HG03135 (cell line): ENCODE data around the gene ZBTB7C.

ENCODE experiments used
- ATAC-seq: cut with Tn5 transposase; IDR thresholded peaks from one replicate; pipeline ENCODE4 v1.9.1; 2021; ENCODE audit warnings: mild to moderate bottlenecking, moderate library complexity; ENCODE audit not compliant: unreplicated experiment

Gene ZBTB7C

DNA sequence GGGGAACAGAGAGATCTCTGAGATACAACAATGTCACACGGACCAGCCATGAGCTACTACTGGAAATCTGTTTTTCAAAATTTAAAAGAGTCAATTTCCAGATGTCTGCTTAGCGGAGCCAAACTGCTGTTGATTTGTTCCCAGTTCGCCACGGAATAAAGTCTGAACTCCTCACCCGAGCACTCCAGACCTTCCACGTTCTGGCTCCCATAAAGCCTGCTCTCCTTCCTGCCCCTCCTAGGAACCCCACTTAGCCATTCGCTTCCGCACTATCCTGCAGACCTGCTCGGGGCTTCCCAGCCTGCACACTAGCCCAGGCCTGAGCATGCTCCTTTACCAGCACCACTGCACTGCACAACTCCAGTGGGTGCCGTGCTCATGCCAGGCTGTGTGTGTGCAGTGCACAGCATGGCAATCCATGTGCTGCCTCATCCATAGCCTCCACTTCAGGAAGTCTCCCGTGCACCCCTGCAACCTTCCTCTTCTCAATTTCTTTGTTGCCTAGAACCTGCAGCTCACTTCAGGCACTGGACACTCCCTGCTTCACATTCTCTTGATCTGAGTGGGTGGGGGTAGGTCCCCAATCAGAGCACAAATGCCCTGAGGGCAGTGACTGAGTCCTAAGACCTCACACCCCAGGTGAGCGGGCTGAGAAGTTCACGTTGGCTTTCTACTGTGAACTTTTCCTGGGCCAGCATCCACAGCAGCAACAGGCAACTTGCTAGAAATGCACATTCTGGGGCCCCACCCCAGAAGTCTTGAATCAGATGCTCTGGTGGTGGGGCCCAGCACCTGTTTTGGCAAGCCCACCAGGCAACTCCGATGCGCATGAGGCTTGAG, 53.7 kb downstream of the ZBTB7C start:
- ATAC-seq: no peak

DNA sequence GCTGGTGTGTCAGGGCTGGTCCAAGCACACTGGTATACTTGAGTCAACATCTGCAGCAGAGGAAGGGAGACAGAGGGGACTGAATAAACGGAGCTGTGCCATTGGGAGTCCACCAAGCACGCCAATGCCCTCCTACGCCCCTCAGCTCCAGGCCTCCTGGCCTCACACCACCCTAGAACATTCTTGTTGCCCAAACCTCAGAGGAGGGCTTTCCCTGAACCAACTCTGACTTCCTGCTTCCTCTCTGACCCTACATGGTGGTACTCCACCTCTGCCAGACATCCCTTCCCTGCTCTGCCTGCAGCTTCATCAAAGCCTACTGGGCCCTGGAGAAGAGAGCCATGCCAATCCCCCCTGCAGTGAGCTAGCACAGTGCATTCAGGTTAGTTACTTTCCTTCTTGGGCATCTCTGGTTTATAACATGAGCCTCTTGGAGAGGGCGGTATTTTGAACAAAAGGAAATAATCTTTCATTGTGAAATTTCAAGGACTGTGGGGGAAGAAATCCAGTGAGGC, 54.4 kb downstream of the ZBTB7C start:
- ATAC-seq: no peak

DNA sequence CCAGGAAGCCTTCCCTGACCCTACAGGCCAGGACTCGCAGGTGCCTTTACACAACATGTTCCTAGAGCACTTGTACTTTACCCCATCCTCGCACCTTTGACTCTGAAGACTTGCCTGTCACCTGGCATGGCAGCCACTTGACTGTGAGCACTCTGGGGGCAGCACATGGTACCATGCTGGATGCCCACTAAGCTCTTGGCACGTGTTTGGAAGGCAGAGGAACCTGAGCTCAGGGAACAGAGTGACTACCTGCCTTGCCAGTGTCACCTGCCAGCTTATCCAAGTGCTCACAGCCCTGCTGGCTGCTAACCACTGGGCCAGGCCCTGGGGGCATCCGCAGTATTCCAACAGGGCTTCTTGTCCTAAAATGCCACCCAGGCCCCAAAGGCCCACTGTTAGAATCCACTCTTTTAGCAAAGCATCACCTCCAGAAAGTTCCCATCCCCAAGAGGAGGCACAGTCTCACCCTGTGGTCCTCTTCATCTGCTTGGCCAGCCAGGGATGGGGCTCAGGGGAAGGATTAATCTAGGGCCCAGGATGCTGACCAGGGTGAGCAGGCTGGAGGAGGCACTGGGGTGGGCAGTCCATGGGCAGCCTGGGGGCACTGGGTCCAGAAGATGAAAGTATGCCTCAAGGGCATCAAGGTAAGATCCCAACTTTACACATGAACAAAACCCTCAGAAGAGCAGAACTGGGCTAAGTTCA, 57.0 kb downstream of the ZBTB7C start:
- no peak for ATAC-seq

GRCh38 chr18:48351216-48352050, 57.8 kb downstream of the ZBTB7C start:
- ATAC-seq: no peak

DNA sequence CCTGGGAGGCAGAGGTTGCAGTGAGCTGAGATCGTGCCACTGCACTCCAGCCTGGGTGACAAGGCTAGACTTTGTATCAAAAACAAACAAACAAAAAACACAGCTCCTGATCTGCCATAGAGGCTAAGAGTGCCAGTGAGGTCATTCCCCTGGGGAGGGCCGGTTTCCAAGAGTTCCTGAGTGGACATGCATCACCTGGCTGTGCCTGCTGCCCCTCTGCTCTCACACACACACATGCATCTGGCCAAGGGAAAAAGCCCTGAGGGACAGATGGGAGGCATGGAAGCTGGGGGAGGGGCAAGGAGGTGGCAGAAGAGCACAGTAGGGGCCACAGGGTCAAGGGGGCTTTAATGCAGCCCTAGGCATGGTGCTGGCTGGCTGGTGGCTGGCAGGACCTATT, 60.4 kb downstream of the ZBTB7C start:
- no peak for ATAC-seq

DNA sequence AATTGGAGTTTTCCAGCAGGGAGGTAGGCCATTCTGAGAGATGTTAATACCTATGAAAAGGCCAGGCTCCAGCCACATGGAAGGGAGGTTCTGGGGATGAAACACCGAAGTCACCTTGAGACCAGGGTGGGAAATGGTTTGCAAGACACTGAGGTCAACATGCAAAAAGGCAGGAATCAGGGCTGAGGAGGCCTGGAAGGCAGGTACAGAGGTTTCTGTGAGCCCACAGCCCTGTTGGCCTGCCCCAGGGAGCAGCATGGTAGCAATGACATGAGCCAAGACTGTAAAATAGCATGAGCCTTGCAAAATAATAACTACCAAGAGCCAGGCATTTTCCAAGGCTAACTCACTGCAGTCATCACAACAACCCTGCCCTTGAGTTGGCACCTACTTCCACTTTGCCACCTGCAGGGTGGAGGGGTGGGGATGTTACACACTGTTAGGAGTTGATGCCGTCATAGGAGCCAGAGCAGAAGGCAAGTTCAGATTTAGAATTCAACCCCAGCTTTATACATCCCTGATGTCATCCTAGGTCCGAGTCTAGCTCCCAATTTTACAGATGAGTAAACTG, 61.3 kb downstream of the ZBTB7C start:
- no peak for ATAC-seq

GRCh38 chr18:48345596-48345995, 63.6 kb downstream of the ZBTB7C start:
- ATAC-seq: no peak

- no peak for ATAC-seq
These were observed 66.6 kb downstream of the ZBTB7C start for GRCh38 chr18:48342581-48342980.

DNA sequence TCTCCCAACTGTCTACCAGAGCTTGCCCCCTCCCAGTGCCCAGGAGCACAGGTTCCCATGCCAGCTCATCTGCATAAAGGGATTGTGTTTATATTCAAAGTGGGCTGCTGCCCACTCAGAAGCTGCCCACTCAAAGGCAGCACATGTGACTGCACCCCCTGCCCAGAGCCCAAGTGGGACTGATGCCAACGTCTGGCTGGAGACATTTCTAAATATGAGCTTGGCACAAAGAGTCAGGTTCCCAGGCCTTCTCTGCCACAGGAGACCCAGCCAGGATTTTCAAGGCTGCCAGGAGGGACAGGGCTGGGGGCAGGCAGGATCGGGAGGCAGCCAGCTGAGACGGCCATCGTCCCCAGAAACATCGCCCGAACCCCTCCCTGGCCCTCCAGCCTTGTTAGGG, 67.1 kb downstream of the ZBTB7C start:
- ATAC-seq: no peak

GRCh38 chr18:48340560-48340959, 68.6 kb downstream of the ZBTB7C start:
- no peak for ATAC-seq

GRCh38 chr18:48339692-48340091, 69.5 kb downstream of the ZBTB7C start:
- no peak for ATAC-seq

DNA sequence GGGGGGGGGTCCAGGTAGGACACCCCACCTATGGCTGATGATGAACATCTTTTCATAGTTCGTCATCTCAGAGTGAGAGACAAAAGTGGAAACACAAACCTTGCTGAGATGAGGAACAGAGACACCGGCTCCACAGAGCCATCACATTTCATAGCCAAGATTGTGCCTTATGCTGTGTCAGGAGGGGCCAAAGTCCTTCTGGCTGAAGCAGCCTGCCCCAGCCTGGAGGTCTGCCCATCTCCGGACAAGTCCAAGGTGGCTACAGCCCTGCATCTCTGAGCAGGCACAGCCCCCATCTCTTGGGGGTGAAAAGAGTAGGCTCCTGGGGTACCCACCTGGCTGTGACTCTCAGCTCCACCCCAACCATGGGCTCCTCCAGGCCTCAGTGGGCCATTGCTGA, 70.3 kb downstream of the ZBTB7C start:
- ATAC-seq: no peak

GRCh38 chr18:48337053-48337452, 72.1 kb downstream of the ZBTB7C start:
- no peak for ATAC-seq

DNA sequence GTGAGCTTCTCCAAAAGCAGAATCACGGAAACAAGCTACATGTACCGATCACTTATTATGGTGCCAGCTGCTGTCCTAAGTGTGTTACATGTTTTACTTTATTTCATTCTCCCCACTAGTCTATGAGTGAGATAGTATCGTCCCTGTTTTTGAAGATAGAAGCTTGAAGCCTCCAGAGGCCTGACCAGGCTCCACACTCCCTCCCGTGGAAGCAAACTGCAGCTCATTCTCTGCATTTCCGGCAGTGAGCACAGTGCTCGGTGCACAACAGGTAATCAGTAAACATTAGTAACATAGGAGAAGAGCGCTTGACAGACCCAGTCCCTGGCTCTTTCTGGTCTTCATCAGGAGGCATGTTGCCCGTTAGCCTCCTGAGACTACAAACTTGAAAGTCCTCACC, 72.9 kb downstream of the ZBTB7C start:
- no peak for ATAC-seq

GRCh38 chr18:48335829-48336228, 73.4 kb downstream of the ZBTB7C start:
- no peak for ATAC-seq

GRCh38 chr18:48334845-48335244, 74.3 kb downstream of the ZBTB7C start:
- ATAC-seq: no peak

- no peak for ATAC-seq
These were observed 75.6 kb downstream of the ZBTB7C start for GRCh38 chr18:48333563-48333962.

- ATAC-seq: no peak
These were observed 78.9 kb downstream of the ZBTB7C start for GRCh38 chr18:48330016-48330991.

DNA sequence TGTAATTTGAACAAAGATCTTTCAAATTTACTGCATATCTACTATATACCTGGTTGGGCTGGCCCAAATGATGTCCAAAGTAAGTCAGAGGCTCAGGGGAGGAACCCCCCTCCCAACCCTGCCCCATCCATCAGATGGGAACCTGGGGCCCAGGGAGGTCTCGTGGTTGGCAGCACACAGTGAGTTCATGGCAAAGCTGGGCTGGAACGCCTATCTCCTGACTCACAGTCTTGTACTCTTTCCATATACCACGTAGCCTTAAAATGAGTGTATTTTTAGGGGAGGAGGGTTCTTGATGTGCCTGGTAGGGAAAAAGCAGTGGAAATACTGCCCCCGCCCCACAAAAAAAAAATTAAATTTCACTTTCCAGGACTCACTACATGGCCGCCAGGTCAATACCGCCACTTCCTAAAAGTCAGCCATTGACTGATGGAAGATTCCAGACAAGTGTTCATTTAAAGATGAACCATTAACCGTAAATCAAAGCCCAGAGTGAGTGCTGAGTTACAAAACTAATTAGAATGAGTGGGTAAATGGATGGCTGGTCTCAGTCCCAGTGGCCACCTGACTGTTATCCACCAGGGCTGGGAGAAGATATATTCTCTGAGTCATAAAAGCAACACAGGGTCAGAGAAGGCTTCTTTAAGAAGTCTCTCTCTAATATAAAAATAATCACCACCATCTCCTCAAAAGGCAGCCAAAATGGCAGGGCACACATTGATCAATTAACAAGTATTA, 80.5 kb downstream of the ZBTB7C start:
- ATAC-seq: no peak
